GM21723 (cell line): ENCODE measurements around the gene ANP32A.

ENCODE experiments used
- ATAC-seq: cut with Tn5 transposase; IDR thresholded peaks from one replicate; pipeline ENCODE4 v1.9.1; 2021; ENCODE audit warnings: mild to moderate bottlenecking, moderate library complexity; ENCODE audit not compliant: unreplicated experiment

The ANP32A gene

DNA sequence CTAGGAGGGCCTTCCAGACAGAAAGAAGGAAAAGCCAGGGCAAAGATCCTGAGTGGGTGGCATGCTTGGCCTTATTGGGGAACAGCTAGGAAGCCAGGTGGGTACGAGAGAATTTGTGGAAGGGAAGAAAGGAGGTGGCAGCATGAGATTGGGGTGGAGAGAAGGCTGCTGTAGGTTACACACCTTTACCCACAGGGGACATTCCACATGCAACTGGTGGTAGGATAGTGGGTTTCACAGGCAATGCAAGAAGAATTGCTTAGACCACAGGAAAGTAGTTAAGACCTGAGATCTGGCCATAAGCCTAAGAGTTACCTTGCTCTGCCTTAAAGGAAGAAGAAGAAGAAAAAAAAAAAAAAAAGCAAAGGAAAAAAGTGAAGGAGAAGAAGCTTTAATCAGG lies 19.8 kb downstream of the ANP32A start:
- ATAC-seq, result no peak

DNA sequence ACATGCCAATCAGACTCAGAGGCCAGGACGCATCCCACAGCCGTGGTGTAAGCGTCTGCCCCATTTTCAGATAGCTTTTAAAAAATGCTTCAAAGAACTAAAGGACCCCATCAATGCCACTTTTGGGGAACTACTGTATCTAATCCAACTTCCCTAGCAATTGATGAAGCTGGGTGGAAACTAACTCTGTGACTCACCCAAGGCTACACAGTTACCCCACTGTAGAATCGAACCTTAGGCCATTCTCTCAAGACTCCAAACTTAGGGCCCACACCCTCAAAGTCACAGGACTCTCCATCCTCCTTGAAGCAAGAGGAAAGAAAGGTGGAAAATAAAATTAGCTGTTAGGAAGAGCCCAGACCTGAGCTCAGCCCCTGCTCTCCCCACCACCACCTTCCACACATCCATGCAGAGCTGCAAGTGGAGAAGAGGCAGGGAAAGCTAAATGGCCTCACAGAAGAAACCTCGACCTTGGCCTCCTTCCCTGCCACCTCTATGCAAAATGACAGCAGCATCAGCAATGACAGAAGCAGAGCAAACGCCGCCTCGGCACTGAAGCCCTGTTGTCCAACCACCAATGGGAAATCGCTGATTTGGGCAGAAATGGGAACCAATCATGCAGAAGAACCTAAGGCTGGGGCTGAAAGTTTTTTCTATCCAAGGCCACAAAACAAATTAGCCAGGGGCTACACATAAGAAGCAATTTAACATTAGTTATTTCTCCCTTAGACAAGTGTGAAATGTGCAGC lies 22.2 kb downstream of the ANP32A start:
- no peak for ATAC-seq

DNA sequence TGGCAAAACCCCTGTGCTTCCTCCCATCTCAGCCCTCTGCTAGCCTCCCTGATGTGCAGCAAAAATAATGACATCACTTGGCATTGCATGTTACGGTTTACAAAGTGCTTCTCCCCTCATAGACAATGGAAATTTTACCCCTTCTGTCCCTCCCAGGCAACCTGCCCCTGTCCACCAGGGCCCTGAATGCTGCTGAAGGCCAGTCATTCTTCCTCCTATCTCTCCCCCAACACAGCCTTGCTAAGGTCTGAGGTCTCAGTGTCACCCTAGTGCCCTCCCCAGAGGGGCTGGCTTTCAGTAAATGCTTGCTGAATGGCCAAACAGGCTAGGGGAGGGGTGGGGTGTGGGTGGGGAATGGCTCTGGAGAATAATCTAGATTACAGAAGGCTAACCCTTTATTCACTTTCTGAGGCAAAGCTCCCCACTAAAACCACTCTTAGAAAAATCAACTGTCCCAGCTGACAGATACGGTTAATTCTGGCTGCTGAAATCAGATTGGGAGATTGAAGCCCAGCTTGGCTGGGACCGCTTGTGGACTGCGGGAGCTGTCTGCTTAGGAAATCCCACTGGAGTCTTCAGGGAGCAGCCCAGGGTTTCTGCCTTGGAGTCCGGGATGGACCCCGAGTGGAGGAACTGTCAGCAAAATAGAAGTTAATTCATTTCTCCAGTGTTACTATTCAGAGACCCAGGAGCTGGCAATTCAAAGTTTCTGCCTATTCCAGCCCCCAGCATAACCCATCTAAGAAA lies 22.9 kb downstream of the ANP32A start:
- no peak for ATAC-seq

DNA sequence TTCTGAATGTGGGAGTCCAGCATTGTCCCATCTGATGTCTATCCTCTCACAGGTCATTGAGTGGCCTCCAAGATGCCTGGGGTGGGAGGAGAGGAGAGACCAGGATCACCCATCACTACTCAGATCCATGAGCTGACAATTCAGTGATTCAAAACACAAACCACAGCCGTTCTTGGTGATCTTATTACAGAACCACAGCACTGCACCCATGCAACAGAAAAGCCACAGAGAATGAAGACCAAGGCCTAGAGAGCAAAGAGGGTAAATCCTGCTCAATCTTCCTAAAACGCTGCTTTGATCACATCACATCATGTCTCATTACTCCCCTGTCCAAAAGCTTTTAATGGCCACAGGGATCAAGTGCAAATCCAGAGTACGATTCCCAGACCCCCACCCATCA lies 23.5 kb downstream of the ANP32A start:
- peak; percentile 33 for ATAC-seq

DNA sequence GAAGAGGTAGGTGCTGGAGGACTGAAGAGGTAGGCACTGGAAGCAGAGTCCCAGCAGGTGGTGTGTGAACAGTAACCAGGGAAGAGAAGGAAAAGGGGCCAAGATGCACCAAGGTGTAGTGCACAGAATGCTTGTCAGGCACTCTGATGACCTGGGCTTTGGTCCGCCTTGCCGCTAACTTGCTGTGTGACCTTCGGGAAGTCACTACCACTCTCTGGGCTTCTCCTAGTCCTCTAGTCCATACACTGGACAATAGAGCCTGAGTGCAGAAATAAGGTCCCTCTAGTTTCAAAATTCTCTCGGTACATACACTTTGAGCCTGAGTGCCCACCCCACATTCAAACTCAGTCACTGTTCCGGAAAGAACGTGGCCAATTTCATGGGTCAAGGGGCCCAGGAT lies 24.1 kb downstream of the ANP32A start:
- ATAC-seq, result no peak

DNA sequence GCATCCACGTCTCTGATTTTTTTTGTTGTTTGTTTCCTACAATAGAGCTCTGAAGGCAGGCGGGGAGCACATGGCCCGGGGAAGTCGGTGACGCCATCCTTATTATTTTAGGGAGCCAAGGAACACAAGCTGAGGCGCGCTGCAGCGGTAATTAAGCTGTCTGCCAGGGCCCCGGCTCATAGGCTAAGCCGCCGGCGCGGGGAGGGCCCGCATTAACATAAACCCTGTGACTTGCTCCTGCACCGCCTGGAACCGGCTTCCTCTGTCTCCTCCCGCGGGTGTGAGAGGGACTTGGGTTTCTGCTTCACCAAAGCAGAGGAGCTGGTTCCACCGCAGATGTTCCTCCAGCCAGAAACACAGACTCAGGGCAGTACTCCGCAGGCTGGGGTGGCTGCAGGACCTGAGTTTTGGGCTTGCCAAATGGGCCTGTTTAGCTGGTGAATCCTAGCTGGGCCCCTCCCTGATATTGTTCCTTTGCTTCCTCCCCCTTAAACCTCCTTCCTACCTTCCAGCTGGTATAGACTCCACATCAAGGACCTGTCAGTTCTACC lies 25.3 kb downstream of the ANP32A start:
- ATAC-seq, result peak; percentile 59

DNA sequence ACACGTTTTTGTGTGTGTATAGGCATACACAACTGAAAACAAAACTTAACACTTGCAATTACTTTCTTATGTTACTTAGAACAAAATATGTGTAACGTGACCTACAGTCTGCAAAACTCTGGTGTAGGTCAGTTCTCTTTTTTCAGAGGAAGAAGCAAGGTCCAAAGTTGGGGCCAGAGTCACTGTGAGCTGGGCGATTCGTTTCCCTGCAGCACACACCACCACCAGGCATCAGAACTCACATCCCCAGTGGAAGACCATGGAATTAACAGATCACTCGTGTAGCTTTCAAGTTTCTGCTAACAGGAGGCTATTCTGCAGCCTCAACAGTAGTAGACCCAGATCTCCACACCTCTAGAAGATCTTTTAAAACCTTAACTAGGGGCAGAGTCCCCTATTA lies 25.8 kb downstream of the ANP32A start:
- ATAC-seq, result no peak

DNA sequence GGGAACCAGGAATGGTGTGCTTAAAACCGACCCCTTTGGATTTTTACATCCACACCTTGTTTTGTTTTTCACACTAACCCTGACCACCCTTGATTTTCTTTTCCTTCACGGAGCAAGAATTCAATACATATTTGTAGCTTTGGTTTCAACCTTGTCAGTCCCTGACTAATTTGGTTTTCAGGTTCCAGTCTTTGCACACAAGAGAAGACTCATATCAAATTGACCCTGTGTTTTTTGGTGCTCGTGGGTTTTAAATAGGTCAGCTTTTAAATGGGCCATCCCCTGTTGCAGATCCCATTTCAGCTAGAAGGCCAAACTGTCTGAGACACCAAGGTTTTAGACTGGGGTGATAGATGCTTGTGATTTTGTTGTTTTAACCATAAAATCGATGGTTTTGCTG lies 26.4 kb downstream of the ANP32A start:
- no peak for ATAC-seq

DNA sequence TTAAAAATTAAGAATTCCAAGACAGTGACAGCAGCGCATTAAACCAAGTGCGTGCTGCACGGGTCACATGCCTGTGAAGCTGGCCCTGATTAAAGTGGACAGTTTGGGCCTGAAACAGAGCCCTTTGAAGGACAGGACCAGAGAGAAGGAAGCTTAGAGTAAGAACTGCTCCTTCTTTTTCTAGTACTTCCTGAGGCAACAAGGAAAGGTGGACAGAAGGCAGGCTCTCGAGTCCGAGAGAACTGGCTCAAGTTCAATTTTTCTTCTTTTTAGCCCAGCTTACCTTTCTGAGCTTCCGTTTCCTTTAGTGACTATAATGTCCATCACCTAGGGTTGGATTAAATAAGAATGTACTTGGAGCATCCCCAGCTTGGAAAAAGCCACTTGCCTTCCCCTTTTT lies 26.9 kb downstream of the ANP32A start:
- ATAC-seq, result no peak

DNA sequence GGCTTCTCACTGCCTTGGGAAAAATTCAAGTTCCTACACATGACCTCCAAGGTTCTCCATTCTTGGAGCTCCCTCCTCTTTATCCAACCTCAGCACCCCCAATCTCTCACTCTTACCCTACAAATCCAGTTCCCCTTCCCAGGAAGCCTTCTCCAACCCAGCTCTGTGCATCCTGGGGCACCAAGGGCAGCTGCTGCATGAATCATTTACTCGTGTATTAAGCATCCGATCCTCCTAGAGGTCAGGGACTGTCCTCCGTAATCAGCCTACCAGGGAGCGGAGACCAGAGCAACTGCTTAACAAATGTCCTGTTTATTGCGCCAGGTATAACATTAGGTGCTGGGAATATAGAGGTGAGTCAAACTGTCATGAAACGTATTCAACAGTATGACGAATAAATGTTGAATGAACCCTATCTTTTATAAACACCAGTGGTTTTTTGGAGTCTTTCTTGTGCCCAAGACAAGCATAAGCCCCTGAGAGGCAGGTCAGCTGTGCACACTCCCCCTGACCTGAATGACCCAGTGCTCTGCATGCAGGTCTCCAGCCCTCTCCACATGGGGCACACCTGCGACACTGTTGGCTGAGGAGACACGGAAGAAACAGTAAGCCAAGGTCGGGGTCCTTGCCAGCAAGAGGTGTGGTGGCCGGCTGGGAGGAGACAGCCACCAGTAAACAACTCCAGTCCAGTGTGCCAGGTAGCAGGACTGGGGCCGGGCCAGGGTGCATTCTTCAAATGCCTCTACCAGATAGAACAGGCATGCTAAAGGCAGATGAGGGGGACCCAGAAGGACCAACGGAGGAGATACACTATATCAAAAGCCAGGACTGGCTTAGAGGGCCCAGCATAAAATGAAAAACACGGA lies 27.6 kb downstream of the ANP32A start:
- no peak for ATAC-seq

DNA sequence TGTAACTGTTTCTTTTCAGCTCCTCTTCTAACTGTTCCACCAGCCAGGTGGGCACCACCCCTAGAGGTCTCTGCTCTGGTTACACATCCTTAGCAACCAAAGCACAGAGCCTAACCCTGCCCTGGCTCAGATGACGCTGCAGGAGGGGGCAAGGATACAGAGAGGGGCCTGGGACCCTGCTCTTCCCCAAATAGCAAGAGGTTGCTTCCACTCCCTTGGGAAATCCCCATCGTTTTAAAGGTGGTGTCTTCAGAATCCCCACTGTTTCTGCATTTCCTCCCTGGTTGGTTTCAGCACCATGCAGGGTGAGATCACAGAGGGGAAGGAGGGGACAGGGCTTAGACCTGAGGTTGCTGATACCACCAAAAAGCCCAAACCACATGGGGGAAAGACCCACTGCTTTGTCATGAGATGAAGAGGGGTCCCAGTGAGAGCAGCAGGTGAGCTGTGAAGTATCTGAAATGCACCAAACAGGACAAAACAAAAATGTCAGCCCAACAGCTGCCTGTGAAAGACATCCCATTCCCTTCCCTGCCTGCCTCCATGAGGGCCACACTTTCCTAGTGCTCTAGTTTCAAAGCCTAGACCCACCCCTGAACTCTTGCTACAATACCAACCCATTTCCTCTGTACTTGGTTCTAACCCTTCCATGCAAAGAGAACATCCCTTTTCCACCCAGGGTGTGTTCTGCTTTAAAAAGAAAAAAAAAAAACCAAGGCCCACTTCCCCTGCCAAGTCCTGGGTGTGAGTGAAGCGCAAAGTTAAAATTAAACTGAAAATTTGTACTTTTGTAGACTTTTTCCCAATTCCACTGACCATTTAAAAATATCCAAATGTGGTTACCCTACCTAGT lies 29.0 kb downstream of the ANP32A start:
- ATAC-seq, result peak; percentile 58

DNA sequence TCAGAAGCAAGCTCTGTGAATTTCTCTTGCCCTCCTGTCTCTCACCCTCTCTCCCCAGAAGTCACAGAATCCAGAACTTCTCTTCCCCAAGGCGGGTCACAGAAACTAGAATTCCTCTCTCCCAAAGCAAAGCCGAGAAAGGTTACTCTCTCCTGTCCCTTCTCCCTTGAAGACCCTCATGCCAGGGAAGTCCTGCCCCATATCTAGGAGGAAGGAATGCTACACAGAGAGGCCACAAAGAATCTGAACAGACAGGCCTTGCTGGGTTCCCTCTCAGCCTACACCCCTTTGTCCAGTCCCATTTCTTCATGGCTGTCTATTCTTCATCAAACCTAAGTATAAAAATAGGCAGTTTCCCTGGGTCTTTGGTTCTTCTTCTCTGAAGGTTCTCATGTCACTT lies 29.8 kb downstream of the ANP32A start:
- no peak for ATAC-seq

DNA sequence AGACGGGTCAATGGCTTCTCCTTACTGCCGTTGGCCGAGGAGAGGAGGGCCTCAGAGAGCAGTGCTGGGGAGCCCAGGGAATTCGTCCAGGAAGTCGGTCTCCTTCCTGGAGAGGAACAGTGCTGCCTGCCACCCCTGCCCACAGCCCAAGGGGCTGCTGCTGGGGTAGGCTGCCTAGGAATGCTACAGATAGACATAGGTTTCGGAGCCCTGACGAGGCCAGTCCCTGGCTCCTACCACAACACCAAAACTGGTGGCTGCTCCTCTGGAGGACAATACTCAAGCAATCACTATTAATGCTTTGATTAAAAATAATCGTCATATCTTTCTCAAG lies 30.5 kb downstream of the ANP32A start:
- ATAC-seq, result no peak

DNA sequence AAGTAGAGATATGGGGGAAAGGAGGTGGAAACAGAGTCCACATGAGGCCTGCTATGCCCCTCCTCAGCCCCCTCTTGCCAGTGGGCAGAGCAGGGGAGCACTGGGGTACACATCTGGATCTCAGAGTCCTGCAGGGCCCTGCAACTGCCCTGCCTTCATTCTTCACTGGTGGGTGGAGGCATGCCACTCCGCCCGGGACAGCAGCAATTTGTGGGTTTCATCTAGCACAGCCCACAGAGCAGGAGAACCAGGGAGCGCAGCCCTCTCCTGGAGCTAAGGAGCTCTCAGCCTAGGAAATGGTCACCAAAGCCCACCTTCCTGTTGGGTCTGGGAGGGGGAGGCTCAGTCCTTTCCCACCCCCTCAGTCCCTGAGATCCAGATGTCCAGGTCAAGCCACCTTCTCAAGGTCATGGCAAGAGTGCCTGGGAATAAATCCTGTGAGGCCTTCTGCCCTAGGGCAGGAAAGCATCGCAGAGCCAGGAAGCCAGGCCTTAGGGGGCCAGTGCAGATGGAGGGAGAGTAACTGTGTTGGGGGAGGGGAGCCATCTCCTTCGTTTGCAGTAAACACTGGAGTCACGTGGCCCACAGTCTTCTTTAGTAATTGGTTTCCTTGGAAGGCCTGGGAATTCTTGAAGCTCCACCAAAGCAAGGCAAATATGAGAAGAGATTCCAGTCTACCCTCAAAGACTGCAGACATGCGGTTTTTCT lies 31.0 kb downstream of the ANP32A start:
- ATAC-seq, result no peak

DNA sequence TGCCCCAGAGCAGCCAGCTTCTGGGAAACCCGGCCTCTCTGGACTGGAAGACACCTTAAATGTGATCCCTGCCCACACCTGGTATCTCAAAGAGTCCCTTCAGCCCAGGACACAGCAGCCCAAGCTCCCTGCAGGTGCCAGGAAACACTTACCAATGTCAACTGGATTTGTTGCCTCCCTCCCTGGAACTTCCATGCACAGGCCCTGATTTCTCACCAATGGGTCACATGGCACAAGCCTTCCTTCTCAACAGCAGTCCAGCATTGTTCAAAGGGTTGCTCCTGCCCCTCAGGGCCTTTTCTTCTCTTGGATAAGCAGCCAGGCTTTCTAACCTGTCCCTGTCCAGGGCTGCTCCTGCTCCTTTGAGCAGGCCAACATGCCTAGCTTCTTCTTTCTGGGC lies 31.6 kb downstream of the ANP32A start:
- no peak for ATAC-seq

DNA sequence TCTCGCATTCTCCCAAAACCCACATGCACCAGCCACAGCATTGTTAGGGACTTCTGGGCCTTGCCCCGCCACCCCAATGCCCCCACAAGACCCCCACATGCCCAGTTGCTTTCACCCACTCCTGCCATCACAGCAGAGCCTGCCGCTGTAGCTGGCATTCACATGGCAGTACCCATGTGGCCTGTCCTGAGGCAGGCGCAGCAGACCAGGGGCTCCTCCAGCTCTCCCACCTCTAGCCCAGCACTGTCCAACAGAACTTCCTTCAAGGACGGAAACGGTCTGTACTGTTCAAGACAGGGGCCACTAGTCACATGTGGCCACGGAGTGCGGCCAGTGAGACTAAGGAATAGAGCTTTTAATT lies 32.5 kb downstream of the ANP32A start:
- no peak for ATAC-seq

DNA sequence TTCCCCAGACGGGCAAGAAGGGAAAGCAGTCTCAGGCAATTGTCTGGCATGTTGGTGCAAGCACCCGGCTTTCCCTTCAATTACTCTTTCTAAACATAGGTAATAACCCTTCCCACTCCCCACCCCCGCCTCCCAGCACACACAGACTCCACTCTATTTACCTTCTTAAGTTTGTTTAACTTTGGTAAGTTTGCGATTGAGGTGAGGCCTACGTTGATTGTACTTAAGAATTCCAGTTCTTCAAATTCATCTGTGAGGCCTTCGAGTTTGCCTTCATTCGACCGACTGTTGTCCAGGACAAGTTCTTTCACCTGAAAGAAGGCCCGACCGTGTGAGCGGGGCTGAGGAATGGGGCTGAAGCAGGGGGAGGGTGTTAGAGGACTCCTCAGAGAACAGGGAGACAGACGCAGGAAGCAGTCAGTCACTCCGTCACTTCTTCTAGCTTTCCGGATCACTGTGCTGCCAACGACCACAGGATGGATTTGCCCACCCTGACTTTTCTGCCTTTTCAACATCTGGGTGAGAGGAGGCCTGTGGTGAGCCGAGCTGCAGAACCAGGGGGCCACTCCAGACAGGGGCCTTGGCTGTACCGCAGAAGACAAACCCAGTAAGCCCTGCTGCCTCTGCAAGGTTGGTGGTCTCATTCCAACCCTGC lies 33.0 kb downstream of the ANP32A start:
- no peak for ATAC-seq

DNA sequence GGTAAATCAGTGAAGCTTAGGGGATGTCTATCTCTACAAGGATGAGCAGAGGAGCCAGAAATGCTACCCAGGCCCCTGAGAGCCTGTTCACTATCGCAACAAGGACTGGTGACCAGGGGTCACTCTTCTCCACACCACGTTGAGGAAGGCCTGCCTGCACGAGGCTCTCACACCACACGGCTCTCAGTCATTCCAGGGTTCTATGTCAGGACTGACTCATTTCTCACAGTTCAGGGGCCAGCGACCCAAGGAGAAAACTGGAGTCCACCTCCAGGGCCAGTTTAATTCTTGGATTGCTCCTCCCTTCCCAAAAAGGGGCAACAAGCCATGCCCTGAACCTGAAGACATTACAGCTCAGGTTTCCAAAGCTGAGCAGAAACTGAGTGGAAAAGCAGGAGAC lies 33.9 kb downstream of the ANP32A start:
- no peak for ATAC-seq

DNA sequence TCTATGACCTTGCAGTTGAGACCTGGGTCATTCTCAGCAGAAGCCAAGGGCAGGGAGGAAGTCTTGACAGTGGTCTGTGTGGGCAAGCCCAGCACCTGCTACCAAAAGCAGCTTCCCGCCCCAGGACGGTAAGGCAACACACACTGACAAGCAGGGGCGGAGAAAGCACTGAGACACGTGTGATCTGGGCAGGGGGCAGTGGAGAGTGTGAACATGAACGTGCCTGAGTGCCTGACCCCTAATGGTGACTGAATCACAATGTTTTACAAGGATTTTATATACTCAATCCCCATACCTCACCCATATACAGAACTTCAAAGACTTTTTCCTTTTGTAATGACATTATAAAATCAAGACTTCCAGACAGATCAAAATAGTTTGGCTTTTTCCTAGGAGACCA lies 35.2 kb downstream of the ANP32A start:
- ATAC-seq, result no peak

DNA sequence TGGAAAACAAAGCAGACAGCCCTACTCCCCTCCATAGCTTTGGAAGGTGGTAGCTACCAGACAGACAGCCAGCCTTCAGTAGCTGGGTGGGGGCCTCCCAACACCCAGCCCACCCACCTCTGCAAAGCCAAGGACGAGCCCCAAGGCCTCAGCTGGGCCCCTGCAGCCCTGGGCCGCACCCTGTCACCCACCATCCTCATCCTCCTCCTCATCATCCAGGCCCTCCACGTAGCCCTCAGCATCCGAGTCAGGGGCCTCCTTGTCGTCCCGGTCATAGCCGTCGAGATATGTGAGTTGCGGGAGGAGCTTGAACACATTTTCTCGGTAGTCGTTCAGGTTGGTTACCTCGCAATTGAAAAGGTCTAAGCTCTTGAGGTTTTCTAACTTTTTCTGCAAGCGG lies 36.5 kb downstream of the ANP32A start:
- no peak for ATAC-seq
